HG02938 (cell line): ENCODE measurements around the gene CDH4.

Source experiments
- ATAC-seq: cut with Tn5 transposase; IDR thresholded peaks from one replicate; pipeline ENCODE4 v1.9.1; 2021; ENCODE audit warnings: mild to moderate bottlenecking, moderate library complexity; ENCODE audit not compliant: unreplicated experiment

The CDH4 gene

GRCh38 chr20:61480158-61480825 lies 228.2 kb downstream of the CDH4 start:
- no peak for ATAC-seq

- ATAC-seq = no peak
These were observed 230.2 kb downstream of the CDH4 start for GRCh38 chr20:61482056-61482887.

GRCh38 chr20:61482901-61483300 lies 230.8 kb downstream of the CDH4 start:
- ATAC-seq = no peak

- ATAC-seq = no peak
These were observed 231.4 kb downstream of the CDH4 start for GRCh38 chr20:61483336-61484067.

- no peak for ATAC-seq
These were observed 234.1 kb downstream of the CDH4 start for GRCh38 chr20:61486198-61486597.

GRCh38 chr20:61487346-61487996 lies 235.4 kb downstream of the CDH4 start:
- ATAC-seq = no peak

GRCh38 chr20:61487997-61488371 lies 235.9 kb downstream of the CDH4 start:
- ATAC-seq = no peak

- no peak for ATAC-seq
These were observed 238.7 kb downstream of the CDH4 start for GRCh38 chr20:61490721-61491120.

- ATAC-seq = no peak
These were observed 240.0 kb downstream of the CDH4 start for GRCh38 chr20:61492065-61492464.

GRCh38 chr20:61493798-61494305 lies 241.8 kb downstream of the CDH4 start:
- ATAC-seq = no peak

- ATAC-seq = no peak
These were observed 242.9 kb downstream of the CDH4 start for GRCh38 chr20:61494763-61495575.

GRCh38 chr20:61497029-61497627 lies 245.1 kb downstream of the CDH4 start:
- no peak for ATAC-seq

GRCh38 chr20:61499859-61500554 lies 247.9 kb downstream of the CDH4 start:
- ATAC-seq = no peak

- no peak for ATAC-seq
These were observed 248.8 kb downstream of the CDH4 start for GRCh38 chr20:61500791-61501321.

GRCh38 chr20:61502433-61502832 lies 250.4 kb downstream of the CDH4 start:
- no peak for ATAC-seq

- ATAC-seq = no peak
These were observed 251.0 kb downstream of the CDH4 start for GRCh38 chr20:61503106-61503505.

GRCh38 chr20:61505508-61505907 lies 253.4 kb downstream of the CDH4 start:
- ATAC-seq = no peak

- no peak for ATAC-seq
These were observed 255.7 kb downstream of the CDH4 start for GRCh38 chr20:61507778-61508177.
